Stimulated activated CD4-positive, alpha-beta T cell treated with anti-CD3 and anti-CD28 coated beads, Interleukin-4, amount 100 ng/mL, for 24 hours (primary cell): Measurements from ENCODE around the gene SLC26A3.
"Not testable (repeated sequence)": the region's sequence is repeated elsewhere in the genome, so short reads cannot be mapped to it uniquely, and the experiment has no call there.

Source experiments
- DNase-seq: peaks from one replicate; pipeline ENCODE4 v3.0.0-alpha.2; 2020

SLC26A3 gene

DNA sequence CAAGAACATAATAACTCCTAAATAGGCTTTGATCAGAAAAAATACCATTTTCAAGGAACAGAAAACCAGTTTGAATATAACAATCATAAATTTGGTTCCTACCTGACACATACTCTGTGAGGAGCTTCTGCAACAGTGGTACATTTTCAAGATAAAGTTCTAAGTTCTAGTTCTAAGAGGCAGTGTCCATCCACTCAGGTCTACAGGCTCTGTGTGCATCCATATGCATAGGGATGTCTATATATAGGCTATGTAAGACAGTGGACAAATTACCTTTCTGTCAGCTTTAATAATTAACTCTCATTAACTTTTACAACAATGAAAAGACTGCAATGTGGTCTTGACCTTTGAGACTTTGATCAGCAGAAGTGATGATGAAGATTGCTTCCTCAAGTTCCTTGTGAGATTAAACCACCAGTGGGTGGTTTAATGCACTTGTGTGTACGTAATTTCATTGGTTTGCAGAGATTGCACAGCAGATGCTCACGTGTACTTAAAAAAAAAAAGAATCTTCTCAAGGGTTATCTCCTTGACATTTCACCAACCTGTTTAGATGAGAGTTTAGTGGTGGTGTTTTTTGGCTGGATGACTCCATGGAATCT lies at the start of gene SLC26A3:
Gene SLC26A3 (minus strand): TSS at position 215 of the 602 bp plus-strand sequence. CDS start 8,714 bp downstream, outside the sequence.
- DNase-seq: no peak

DNA sequence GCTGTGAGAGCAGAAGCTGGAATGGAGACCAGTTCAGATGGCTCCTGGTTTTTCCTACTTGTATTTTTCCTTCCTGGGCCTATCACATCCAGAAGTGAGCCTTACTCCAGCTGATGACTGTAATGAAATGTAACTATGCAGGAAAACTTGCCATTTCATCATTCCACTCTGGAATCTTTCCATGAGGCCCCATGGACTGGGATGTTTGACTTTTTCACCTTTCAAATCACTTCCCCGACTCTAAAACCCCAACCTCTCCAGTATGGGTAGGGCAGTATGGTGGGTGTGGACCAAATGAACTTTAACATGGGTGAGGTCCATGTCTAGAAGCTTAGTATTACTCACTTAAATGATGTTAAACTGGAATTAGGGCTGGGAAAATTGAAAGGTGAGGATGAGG lies 47.6 kb upstream of the SLC26A3 start:
- no peak for DNase-seq

DNA sequence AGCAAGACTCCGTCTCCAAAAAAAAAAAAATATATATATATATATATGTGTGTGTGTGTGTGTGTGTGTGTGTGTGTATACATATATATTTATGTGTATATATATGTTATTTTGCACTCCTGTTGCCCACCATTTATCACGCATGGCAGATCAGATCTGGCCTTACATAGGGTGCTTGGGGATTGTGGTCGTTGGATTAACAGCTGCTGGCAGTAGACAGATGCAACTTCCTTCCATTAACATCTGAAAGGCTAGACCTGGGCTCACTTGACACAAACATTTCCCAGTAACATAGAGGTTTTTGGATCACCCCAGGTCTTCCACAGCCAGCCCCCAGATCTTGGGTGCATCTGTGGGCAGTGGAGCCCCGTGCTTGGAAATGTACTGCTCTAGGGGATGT lies 47.2 kb upstream of the SLC26A3 start:
- no peak for DNase-seq

DNA sequence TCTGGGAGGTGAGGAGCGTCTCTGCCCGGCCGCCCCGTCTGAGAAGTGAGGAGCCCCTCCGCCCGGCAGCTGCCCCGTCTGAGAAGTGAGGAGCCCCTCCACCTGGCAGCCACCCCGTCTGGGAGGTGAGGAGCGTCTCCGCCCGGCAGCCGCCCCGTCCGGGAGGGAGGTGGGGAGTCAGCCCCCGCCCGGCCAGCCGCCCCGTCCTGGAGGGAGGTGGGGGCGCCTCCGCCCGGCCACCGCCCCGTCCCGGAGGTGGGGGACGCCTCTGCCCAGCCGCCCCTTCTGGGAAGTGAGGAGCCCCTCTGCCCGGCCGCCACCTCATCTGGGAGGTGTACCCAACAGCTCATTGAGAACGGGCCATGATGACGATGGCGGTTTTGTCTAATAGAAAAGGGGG lies 45.2 kb upstream of the SLC26A3 start:
- DNase-seq: not testable (repeated sequence)

DNA sequence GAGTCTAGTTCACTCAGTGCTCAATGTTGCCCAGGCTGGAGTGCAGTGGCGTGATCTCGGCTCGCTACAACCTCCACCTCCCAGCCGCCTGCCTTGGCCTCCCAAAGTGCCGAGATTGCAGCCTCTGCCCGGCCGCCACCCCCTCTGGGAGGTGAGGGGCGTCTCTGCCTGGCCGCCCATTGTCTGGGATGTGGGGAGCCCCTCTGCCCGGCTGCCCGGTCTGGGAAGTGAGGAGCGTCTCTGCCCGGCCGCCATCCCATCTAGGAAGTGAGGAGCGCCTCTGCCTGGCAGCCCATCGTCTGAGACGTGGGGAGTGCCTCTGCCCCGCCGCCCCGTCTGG lies 44.8 kb upstream of the SLC26A3 start:
- DNase-seq: not testable (repeated sequence)

DNA sequence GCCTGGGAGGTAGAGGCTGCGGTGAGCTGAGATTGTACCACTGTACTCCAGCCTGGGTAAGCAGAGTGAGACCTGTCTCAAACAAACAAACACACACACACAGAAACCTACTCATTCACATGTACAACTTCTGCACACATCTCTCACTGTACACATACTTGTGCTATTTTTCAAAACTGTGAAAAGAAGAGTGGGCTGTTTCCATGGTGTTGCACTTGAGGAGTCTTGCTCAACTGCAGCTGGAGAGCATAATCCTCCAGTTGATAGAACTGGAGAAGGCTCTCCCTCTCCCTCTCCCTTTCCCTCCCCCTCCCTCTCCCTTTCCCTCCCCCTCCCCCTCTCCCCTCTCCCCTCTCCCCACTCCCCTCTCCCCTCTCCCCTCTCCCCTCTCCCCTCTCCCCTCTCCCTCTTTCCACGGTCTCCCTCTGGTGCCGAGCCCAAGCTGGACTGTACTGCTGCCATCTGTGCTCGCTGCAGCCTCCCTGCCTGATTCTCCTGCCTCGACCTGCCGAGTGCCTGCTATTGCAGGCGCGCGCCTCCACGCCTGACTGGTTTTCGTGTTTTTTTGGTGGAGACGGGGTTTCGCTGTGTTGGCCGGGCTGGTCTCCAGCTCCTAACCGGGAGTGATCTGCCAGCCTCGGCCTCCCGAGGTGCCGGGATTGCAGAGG lies 44.3 kb upstream of the SLC26A3 start:
- no peak for DNase-seq

DNA sequence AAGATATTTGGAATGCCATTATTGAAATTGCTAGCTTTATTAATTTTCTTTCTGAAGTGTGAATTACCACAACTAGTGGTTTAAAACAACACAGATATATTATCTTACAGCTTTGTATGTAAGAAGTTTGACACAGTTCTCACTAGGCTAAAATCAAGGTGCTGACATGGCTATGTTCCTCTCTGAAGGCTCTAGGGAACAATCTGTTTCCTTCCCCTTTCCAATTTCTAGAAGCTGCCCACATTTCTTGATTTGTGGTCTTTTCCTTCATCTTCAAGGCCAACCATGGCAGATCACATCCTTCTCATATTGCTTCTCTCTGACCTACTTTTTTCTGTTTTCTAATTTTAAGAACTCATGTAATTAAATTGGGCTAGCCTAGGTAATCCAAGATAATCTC lies 43.3 kb upstream of the SLC26A3 start:
- no peak for DNase-seq

DNA sequence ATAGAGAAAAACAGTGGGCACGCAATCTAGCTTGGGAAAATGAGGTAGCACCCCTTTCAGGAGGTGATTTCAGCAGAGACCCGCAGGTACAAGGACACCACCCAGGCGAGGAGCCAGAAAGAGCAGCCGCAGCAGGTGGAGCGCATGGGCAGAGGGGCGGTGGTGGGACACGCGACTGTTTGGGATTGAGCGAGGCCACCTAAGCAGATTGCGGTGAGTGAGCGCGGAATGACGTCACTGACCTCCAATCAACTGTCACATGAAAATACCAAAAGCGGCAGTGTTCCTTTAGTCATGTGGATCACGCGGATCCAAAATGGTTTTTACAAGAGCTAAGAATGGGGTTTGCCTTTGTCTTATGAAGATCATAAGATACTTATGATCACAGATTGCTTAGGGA lies 40.2 kb upstream of the SLC26A3 start:
- DNase-seq: no peak

DNA sequence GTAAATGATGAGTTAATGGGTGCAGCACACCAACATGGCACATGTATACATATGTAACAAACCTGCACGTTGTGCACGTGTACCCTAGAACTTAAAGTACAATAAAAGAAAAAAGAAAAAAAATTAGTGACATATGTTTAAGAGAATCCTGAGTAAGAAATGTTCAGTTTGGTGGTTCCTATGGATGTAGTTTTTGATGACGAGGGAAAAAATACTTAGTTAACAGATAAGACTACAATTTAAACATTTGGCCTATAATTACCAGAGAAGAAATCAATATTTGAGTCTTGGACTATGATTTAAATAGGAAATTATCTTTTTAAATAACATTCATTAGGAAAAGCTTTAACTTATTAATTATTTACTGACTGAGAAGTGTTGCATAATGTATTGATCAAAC lies 39.2 kb upstream of the SLC26A3 start:
- DNase-seq: no peak

DNA sequence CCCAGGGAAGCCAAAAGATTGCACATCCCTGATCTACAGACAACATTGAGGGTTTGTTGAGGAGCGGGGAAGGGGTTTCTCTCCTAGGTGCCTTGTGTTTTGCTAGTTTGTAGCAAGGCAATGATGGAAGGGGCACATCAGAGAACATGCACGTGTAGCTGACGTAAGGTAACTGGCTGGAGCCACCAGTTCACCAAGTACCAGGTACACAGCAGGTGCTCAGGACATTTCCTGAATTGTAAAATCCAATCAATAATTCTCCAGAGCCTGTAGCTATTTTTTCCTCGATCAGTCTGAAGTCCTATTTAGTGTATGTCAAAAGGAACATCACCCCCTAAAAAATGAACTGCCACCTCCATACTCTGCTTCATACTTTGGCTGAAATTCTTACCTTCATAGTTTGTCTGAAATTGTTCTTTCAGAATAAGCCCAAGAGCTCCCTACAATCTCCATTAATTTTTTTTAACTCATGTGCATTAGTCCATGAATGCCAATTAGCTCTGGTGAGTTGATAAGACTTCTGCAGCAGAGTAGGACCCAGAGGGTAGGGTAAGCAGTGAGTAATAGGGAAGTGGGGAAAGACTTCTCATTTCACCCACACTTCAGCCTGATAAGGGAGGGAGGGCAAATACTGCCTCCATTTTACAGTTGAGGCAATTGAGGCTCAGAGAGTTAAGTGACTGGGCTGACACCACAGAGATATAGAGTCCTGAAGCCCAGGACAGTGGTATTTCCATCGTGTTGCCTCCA lies 36.0 kb upstream of the SLC26A3 start:
- no peak for DNase-seq

DNA sequence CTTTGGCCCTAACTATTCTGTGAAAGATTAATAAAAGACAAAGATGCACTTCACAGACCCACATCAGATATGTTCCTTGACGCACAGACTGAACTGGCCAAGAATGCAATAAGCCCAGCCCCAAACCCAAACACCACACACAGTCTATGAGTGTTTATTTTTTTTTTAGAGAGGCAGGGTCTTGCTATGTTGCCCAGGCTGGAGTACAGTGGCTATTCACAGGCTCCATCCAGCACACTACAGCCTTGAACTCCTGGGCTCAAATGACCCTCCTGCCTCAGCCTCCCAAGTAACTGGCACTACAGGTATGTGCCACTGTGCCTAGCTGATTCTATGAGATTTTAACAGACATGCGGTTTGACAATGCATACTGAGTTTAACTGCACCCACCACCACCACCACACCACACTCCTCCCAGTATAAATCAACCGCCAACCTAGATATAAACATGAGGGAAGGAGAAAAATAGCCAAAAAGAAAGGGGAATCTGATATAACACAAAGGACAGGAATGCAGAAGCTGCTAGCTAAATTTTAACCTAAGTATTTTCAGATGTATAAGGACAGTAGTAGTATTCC lies 35.1 kb upstream of the SLC26A3 start:
- no peak for DNase-seq

DNA sequence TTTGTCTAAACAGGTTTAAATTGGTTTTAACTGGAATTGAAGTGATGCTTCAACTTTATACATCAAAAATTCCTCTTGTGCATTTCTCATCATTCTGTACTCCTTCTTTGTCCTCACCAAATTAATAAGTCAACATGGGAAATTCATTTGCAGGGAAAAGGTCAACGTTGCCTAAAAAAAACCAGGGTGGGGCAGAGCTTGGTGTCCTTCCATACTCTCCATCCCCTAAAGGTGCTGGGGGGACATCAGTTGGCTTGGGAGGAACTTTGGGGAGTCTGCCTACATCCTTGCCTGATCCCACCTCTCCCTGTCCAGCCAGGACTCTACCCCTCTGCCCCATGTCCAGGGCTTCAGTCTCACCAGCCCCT lies 34.1 kb upstream of the SLC26A3 start:
- DNase-seq: no peak

DNA sequence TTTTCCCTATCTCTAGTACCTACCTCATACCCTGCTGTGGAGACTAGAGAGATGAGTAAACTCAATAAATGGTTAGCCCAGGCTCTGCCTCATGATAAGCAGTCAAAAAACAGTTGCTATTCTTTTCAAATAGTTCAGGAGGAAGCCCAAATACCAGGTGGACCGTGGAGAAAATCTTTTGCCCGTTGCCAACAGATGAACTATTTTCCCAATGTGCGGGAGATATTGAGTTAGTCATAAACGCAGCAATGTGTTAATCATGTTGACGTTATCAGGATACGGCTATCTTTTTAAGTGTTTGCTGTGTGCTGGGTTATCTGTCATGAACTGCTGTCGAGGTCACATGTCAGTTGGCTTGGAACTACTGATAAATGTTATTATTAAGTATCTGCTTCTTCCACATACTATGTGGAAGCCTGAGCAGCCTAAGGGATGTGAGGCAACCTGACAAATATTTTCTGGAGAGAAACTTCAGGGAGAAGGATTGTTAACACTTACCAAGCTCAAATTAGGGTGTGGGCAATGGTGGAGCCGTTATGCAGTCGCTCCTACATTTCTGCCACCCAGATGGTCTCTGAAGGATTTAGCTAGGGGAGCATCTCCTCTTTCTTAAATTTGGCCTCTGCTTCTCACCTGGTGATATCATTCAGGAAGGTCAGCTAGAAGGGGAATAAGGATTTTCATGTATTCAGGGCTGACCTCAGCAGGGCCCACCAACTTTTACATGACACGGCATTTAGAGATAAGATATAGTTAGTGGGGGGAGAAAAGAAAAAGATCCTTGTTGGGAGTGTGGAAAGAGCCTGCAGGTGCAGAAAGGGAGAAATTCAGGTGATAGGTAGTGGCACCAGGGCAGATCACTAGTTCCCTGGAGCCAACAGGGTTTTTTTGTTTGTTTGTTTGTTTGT lies 33.5 kb upstream of the SLC26A3 start:
- no peak for DNase-seq

DNA sequence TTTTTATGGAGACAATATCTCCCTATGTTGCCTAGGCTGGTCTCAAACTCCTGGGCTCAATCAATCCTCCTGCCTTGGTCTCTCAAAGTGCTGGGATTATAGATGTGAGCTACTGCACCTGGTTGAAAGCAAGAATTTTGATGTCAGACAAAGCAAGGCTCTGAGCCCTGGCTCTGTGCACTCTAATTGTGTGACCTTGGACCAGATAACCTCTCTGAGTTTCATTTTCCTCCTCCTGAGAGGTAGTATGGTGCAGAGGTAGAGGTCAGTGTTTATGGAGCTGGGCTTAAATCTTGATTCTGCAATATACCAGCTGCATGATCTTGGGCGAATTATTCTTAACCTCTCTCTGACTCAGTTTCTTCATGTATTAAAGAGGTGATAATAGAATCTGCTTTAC lies 31.4 kb upstream of the SLC26A3 start:
- DNase-seq: no peak

DNA sequence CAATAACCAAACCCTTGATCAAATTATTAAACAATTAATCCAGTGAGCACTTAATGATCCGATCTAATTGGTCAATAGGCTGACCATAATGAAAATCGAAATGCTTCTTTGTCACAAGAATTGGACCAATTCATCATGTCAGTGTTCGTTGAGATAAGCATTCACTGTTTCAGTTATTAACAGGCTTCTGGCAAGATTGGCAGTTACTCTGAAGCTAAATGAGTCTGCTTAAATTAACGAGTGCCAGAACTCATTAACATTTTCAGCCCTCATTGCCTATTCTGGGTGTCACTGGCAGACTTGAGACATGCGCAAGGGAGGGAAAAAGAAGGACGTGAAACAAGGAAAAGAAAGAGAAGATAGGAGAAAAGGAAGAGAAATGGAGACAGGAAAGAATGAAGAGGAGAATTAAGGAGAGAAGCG lies 30.7 kb upstream of the SLC26A3 start:
- no peak for DNase-seq

DNA sequence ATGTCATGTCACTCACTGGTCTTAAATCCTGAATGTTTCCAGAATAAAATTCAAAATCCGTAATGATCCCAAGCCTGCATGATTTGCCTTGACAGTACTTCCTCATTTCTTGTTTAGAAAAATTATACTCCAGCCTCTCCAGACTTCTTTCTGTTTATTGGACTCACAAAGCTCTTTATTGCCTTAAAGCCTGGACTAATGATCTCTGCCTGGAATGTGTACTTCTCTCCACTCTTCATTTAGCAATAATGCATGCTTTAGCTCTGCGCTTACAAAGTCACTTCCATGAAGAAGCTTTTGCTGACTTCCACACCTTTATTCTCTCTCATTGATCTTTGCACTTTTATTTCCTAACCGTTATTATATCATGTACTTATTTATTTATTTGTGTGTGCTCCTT lies 27.4 kb upstream of the SLC26A3 start:
- DNase-seq: no peak

DNA sequence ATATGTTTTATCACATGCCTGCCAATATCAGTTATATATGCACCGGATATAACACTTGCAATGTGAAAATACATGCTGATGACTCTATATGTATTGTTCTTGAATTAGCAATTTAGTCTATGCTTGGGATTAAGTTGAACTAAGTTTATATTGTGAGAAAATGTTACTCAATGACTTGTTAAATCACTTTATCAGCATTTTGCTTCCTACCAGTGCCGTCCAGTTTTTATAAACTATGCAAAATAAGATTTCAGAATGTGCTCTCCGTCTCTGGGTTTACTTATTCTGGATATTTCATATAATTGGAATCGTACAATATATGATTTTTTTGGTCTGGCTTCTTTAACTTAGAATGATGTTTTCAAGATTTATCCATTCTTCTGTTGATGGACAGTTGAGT lies 25.5 kb upstream of the SLC26A3 start:
- DNase-seq: no peak

DNA sequence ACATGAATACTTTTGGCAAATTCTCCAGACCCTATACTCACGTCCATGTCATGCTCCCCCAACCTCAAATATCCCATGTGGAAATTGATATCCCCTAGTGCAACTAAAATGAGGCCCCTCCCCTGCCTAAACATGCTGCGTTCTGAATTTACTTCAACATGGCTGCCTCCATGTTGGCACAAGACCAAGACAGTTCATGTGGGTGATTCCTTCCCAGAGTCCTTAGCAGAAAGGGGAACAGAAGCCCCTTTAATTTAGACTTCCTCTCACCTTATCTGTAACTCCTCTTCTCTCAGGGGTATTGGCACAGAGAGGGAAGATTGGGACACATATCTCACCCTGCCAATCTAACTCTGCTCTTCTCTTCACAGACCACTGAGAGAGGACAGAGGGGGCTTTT lies 24.5 kb upstream of the SLC26A3 start:
- no peak for DNase-seq

DNA sequence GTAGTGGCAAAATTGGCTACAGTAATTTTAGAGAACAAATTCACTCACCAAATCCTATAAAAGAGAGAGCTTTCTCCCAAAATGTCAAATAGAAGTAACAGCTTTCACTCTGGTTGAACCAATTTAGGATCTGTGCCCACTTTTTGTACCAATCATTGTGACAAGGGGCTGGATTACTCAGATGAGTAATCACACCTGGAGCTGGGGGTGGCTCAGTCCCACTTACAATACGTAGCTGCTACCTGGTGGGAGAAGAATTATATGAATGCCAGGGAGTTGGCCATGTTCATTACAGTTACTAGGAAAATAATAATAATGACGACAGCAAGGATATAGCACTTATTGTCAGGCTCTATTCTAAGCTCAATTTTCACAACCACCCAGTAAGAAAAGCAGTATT lies 23.4 kb upstream of the SLC26A3 start:
- no peak for DNase-seq

DNA sequence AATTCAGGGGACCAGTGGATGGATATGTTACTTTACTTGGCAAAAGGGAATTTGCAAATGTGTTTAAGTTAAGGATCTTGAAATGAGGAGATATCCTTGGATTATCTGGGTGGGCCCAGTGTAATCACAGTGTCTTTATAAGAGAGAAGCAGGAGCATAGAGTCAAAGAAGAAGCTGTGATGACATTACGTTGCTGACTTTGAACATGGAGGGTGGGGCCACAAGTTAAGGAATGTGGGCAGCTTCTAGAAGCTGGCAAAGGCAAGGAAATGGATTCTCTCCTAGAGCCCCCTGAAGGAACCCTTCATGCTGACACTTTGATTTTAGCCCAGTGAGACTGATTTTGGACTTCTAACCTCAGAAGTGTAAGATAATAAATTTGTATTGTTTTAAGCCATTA lies 21.8 kb upstream of the SLC26A3 start:
- DNase-seq: no peak

DNA sequence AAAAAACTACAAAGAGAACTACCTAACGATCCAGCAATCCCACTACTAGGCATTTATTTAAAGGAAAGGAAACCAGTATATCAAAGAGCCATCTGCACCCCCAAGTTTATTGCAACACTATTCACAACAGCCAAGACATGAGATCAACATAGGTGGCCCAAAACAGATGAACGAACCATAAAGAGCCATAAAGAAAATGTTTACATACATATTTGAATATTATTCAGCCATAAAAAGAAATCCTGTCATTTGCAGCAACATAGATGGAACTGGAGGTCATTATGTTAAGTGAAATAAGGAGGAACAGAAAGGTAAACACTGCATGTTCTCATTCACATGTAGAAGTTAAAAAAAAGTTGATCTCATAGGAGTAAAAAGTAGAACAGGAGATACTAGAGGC lies 15.6 kb upstream of the SLC26A3 start:
- no peak for DNase-seq

DNA sequence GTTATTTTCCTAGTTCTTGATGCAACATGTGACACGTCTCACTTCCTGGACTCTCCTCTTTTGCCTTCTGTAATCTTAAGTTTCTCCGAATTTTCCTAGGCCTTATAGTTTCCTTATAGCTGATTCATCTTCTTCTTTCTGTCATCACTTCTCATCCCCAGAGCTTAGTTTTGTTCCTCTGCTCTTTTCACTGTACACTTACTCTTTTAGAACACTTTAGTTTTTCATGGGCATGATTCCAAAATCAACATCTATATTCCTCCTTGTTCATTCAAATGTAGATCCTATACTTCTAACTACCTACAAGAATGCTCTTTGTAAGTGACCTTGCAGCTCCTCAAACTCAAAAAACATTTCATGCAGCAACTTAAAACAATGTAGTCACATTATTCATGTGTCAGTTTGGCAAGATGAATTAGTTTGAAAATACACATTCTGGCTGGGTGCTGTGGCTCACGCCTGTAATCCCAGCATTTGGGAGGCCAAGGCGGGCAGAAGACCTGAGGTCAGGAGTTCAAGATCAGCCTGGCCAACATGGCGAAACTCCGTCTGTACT lies 13.1 kb upstream of the SLC26A3 start:
- DNase-seq: no peak
